NCI-H1048 (cell line): Measurements from ENCODE around the gene VIT.
"Not testable (repeated sequence)": the region's sequence is repeated elsewhere in the genome, so short reads cannot be mapped to it uniquely, and the experiment has no call there.

Experiments
- DNase-seq: peaks from one replicate; lab custom pipeline; 2025; lab: John Stamatoyannopoulos, UW

The VIT gene

DNA sequence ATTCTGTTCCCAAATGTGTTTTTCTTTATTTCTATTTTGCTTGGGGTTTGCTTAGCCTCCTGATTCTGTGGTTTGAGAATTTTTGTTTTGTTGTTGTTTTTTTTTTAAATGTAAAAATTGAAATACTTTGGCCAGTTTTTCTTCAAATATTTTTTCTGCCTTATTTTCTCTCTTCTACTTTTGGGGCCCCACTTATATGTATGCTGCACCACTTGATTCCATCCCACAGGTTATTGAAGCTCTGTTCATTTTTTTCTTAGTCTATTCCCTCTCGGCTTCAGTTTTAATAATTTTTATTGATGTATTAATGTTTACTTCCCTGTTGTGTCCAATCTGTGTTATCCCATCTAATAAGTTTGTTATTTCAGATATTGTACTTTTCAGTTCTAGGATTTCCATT lies 17.7 kb upstream of the VIT start:
- no peak for DNase-seq

- no peak for DNase-seq
Measured at GRCh38 chr2:36680012-36680411, 16.5 kb upstream of the VIT start.

DNA sequence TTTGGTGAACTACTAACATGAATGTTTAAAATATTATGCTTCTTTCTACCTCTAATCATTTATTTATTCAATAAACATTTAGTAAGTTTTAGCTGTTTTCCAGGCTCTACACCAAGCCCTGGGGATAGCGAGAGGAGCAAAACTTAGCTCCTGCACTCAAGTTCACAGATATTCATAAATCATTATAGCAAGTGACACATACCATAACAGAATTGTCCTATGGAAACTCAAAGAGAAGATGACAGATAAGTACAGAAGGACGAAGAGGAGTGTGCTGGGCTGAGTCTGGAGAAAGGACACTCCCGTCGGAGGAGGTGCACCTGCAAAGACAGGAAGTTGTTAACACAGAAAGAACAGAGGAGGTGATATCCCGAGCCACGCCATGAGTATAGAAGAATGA lies 13.9 kb upstream of the VIT start:
- DNase-seq = no peak

DNA sequence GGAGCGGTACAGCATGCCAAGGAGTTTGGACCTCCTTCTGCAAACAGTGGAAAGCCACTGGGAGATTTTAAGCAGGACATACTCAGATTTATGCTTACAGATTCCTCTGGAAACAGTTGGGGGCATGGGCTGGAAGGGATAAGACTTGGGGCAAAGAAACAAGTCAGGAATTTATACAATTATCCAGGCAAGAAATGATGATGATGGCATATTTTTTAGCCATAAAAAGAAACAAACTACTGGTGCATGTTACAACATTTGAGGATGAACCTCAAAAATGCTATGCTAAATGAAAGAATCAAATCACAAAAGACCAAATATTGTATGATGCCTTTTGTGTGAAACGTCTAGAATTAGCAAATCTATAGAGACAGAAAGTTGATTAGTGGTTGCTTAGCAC lies 13.5 kb upstream of the VIT start:
- no peak for DNase-seq

GRCh38 chr2:36688291-36688690 lies 8.2 kb upstream of the VIT start:
- DNase-seq = not testable (repeated sequence)

DNA sequence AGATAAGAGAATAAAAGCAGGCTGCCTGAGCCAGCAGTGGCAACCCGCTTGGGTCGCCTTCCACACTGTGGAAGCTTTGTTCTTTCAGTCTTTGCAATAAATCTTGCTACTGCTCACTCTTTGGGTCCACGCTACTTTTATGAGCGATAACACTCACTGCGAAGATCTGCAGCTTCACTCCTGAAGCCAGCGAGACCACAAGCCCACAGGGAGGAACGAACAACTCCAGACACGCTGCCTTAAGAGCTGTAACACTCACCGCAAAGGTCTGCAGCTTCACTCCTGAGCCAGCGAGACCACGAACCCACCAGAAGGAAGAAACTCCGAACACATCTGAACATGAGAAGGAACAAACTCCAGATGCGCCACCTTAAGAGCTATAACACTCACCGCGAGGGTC lies 7.5 kb upstream of the VIT start:
- not testable (repeated sequence) for DNase-seq

GRCh38 chr2:36692121-36692520 lies 4.4 kb upstream of the VIT start:
- DNase-seq = no peak

GRCh38 chr2:36693825-36694224 lies 2.7 kb upstream of the VIT start:
- DNase-seq = no peak

- no peak for DNase-seq
Measured at GRCh38 chr2:36695746-36696415, 626 bp upstream of the VIT start.

DNA sequence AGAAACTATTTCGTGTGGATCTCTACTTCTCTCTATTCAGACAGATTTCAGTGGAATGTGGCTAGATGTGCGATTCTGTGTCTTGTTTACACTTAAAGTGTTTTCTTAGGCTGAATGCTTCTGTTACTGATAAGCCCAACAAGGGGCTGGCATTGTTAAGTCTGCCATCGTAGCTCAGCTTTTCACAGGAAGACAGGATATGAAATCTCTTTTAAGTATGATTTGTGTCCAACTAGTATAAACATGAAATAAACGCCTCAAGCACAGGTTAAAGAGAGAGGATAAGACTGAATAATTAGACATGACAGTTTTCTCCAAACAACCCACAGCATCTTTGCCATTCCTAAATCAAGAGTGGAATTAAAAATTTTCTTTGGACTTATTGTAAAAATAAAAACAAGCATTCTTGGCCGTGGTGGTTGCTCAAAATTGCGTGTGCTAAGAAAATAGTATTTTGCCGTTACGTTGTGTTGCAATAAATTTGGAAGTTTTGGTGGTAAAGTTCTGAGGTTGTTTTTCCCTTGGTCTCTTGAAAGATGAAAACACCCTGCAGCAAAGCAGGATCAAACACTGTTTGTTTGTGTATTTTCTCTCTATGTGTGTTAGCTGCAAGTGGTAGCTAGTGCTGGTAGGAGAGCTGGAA lies 1.0 kb downstream of the VIT start:
- no peak for DNase-seq

GRCh38 chr2:36698993-36699392 lies 2.5 kb downstream of the VIT start:
- DNase-seq = no peak

GRCh38 chr2:36700311-36700710 lies 3.8 kb downstream of the VIT start:
- no peak for DNase-seq

GRCh38 chr2:36701391-36701795 lies 4.9 kb downstream of the VIT start:
- no peak for DNase-seq

DNA sequence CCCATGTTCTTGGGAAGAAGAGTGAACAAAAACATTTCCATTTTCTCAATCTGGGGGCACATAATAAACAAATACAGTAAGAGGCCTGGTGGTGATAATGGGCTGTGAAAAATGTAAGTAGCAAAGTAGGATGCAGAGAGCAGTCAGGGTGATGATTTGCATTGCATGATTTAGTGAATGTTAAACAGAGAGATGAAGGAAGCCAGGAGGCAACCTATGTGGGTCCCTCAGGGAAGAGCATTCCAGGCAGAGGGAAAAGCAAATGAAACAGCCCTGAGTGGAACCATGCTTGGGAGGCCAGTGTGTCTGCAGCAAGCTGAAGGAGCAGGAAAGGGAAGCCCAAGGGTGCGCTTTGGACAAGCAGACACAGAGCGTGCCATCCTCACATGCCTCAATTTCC lies 5.4 kb downstream of the VIT start:
- no peak for DNase-seq

- no peak for DNase-seq
Measured at GRCh38 chr2:36702781-36703180, 6.3 kb downstream of the VIT start.

DNA sequence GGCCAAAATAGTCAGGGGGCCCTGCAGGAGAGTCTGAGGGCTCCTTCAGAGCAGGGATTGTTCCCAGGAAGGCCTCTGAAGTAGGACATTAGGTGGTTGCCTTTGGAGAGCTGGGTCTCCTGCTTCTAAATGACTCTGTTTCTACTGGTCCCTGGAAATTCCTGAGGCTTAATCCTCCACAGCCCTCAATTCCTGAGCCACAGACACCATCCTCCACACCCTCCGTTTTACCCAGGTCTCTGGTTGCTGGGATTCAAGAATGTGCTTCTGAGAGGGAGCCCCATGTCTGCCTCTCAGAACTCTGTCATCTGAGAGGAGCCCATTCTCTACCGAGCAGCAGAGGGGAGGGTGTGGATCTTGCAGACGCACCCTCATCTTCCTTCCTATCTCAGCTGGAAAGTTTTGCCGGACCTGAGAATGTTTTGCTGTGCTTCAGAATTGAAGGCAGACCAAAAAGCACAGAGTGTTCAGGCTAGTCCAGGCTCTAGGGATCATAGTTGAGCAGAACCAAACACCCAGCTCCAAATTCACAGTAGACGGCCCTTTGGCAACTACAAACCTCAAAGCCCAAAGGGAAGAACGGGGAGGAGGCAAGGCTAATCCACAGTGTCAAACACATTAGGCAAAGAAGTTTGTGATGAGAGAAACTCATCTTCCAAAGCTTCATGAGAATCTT lies 8.1 kb downstream of the VIT start:
- DNase-seq = no peak

- DNase-seq = no peak
Measured at GRCh38 chr2:36705326-36706020, 9.0 kb downstream of the VIT start.

DNA sequence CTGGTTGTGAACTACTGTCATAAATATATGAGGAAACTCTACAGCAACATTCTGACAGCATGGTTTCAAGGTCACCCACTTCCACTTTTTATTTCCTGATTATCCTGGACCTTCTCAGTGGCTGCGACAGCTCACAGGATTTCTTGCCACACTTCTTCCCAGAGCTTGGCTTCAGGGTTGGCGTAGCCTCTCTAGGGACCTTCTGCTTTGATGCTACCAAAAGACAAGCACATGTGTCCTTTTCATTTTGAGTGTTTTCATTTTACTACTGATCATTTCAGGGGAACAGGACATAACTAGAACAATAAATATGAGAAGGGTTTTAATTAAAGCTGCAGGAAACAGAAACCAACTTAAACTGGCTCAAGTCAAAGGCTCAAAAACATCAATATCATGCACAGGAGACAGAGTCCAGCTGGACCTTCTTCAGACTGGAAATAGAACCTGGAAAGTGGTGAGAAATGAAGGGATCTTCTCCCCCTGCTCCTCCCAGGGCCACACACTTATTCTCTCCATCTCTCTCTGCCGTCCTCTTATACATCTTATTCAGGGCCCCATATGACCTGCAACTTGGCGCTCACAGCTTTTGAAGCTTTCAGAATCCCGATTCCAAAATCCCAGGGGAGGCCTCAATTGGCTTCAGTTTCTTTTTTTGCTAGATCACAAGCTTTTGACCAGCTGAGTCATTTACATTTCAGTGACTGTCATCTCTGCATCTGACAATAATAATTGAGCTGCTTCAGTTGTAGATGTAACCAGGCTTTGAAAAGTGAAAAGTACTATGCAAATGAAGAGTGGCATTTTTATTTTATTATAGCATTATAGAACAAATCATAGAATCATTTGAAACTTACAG lies 9.7 kb downstream of the VIT start:
- no peak for DNase-seq

GRCh38 chr2:36707050-36707449 lies 10.5 kb downstream of the VIT start:
- DNase-seq = no peak

DNA sequence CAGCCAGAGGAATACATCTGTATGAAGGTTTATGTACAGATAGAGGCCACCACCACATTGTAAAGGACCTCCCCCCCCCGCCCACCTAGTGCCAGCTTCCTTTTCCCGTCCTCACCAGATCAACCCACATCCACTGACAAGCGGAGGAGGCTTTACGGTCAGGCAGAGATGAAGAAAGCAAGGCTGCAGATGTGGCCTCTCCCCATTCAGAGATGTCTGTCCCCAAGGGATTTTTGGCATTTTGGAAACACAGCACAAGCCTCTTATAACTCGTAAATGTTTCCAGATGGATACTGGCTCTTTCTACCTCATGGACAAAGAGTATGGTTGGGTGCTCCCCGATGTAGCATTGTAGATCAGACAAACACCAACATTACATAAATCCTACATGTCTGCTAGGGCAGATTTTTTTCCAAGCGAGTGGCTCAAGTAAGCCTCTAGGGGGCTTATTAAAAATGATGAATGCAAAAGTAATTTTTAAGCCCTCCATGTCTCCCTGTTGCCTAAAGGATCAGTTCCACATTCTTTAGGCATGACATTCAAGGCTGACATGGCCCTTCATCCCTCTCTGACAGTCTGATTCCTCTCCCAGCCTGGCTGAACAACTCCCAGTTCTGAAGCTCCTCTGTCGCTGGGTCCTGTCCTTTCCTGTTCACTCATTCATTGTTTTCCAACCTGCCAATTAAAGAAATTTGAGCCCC lies 11.7 kb downstream of the VIT start:
- DNase-seq = no peak

DNA sequence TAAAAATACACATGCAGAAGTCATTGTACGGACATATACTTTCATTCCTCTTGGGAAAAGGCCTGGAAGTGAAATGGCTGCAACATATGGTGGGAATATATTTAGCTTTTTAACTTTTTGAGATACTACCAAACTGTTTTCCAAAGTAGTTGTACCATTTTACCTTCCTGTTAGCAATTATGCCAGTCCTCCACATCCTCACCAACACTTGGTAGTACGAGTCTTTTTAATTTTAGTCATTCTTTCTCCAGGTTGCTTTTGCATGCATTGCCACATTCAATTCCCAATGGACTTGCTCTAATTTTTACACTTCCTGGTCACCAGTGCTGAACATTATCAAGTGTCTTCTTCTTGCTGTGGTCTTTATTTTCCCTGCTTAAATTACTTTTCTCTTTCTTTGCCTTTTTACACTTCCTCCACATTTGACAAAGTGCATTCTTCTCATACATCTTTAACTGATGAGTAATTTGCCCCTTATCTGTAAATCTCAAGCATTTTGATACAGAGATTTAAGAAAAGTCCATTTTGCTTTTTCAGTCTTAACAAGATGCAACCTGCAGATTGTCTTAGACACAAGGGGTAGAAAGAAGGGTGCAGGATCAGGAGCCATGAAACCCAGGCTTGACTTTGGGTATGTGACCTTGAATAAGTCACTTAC lies 14.5 kb downstream of the VIT start:
- no peak for DNase-seq
